NCI-H1092 (cell line): ENCODE measurements around the gene ISL2.
A peak's percentile ranks its signal among the peaks of the same experiment; 100 is the strongest.

Experiments used
- DNase-seq: peaks from one replicate; lab custom pipeline; 2025; lab: John Stamatoyannopoulos, UW

The ISL2 gene

DNA sequence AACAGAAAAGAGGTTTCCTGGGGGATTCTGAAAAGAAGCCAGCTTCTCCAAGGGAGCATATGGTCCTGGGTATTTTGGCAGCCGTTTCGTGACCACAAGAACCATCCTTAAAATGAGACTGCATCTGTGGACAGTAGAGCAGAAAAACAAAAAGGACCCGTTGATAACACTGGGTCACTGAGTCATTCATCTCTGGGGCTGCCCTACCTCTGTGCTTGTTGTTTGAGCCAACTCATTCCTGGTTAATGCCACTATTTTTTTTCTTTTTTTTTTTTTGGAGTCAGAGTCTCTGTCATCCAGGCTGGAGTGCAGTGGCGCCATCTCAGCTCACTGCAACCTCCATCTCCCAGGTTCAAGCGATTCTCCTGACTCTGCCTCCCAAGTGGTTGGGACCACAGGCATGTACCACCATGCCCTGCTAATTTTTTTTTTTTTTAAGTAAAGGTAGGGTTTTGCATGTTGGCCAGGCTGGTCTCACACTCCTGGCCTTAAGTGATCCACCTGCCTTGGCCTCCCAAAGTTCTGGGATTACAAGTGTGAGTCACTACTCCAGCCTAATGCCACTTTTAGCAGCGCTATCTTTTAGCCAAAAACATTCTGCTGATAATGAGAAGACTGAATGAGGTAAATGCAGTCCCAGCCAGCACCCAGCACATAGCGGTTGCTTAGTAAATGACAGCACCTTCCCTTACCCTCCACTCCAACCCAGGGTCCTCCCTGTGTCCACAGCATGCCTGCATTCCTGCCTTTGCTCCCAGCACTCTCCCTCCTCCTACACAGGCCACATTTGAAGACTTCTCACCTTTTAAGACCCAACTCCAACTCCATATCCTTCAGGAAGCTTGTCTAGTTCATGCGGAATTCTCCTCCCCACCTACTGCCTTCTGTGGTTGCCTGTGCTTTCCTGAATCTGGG, 9.1 kb upstream of the ISL2 start:
- DNase-seq, result no peak

DNA sequence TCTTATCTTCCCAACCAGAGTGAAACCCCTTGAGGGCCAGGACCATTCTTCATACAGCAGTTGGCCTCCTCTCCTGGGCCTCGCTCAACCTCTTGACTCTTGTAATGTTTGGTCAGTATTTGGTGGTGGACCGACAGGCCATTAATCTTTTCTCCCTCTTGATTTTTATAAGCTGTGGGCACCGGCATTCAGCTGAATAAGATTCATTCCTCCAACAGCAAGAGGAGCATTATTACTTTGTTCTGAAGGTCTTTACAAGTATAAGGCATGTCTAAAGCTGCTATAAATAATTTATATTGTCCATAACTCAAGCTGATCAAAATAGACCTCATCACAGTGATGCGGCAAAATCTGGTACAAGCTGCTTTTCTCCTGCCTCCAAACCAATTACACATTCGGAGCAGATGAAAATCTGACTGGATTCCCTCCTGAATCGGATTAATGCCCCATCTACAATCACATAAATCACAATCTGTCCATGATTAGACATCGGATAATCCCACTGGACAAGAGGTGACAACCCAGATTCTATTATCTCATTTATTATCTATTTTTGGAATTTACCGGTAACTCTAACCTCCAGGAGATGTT, 8.4 kb upstream of the ISL2 start:
- no peak for DNase-seq

DNA sequence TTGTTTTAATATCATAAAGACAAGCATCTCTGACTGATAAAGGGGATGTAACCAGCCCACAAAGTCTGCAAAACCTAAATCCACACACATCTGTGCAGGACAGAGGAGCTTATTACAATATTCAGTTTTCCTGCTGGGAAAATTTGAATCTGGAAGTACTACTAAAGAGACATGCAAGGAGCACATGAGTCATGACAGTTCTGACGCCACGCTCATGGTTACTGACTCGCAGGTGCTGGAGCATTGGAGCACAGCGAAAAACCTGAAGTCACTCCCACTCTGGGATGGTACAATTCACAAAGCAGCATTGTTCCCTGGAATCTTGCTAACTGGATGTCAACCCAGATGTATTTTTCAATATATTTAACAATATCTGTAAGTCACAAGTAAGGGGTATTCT, 7.6 kb upstream of the ISL2 start:
- no peak for DNase-seq

DNA sequence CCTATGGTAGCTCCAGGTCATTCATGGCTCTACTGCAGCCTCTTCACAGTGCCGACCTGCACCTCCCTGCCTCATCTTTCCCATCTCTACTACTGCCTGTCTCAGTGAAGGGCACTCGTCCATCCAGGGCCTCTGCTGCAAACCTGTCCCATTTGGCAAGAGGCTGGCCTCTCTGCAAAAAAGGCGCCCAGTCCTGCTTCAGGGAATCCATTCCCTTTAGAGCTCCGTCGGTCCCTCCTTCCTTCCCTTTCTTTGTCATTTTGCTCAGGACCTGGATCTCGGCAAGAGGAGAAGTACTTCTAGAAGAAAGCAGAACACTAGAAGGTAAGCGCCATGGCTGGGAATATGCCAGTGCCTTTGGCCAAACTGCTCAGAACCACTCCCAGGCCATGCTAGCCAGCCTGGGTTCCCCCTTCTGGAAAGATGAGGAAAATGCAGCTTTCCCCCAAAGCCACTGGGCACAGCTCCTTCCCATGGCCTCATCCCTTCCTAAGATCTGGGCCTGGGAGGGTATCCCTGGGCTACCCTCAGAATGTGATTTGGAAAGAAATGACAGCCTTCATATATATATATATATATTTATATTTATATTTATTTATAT, 6.4 kb upstream of the ISL2 start:
- peak; percentile 21 for DNase-seq

DNA sequence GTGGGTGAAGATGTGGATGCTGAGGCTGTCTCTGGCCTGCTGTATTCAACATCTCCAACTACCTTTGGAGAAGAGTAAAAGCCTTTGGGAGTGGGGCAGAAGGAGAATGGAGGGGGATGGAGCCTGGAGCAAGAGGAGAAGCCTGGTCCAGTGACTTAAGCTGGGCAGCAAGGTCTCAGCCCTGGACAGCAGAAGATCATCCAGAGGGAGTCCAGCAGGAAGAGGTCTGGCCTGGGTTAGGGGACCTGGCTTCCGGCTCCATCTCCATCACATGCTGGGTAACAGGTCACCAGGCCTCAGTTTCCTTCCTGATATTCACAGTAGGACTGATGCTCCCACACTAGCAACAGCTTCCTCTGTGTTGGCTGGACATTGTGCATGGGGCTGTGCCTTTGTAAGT, 3.8 kb upstream of the ISL2 start:
- DNase-seq, result no peak

DNA sequence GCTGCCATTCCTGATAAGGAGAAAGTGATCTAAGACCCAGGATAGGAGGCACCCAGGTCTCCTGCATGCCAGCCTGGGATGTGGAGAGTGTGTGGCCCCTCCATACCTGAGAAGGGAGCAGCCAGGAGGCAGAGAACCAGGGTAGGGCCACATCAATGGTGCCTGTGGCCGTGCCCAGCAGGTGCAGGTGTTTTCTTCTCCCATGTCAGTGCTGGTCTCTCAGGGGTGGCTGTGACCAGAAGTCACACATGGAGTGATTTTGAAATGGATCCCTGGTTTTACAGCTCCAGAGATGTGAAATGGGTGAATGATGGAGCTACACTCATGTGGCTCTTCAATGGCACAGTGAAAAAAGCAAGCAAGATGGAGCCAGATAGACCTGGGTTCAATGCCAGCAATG, 3.3 kb upstream of the ISL2 start:
- DNase-seq, result no peak

DNA sequence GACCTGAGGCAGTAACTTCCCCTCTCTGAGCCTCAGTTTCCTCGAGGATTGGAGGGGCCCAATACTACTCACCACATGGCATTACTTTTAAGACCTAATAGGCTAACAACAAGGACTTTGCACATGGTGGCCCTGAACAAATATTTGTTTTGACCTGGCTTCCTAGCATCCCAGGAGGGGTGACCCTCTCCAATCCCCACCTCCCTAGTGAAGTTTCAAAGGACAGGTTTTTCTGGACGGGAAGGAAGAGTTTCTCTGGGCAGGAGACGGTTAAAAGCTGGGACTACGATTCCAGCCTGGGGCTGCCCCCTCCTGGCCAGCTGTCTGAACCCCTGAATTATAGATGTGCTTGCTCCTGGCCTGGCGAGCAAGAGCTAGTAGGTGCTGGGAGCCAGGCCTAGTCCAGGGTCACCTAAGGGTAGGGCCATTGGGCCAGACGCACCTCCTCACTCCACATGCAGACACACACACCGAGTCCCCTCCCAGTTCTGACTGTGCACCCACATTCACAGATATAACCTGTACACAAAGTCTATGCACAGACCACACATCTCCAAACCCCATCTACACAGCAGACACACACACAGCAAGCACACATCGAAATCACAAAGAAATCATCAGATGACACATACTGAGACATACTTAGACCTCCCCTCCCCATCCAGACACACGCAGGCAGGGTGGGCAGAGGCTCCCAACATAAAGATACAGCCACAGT, 2.7 kb upstream of the ISL2 start:
- DNase-seq, result no peak

DNA sequence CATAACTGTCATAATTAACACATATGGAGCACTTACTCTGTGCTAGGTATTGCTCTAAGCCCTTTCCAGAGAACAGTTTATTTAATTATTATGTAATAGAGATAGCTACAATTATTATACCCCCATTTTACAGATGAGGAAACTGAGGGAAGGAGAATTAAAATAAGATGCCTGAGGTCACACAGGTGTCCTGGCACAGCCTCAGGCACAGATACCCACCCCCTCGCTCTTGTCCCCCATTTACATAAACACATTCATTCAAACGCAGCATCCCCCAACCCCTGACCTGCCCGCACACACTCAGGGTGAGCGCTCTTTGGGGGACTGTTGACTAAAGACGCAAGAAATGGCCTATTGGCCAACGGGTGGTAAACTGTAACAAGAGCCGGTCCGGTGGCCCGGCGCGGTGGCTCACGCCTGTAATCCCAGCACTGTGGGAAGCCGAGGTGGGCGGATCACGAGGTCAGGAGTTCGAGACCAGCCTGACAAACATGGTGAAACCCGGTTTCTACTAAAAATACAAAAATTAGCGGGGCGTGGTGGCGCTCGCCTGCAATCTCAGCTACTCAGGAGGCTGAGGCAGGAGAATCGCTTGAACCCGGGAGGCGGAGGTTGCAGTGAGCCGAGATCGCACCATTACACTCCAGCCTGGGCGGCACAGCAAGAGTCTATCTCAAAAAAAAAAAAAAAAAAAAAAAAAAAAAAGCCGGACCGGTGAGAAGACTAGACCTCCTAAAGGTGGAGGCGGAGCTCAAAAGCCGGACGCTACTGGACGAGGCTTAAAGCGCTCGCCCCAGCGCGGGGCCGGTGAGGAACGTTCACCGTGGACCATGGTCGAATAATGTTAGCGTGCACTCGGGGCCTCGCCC, 1.9 kb upstream of the ISL2 start:
- DNase-seq, result no peak

DNA sequence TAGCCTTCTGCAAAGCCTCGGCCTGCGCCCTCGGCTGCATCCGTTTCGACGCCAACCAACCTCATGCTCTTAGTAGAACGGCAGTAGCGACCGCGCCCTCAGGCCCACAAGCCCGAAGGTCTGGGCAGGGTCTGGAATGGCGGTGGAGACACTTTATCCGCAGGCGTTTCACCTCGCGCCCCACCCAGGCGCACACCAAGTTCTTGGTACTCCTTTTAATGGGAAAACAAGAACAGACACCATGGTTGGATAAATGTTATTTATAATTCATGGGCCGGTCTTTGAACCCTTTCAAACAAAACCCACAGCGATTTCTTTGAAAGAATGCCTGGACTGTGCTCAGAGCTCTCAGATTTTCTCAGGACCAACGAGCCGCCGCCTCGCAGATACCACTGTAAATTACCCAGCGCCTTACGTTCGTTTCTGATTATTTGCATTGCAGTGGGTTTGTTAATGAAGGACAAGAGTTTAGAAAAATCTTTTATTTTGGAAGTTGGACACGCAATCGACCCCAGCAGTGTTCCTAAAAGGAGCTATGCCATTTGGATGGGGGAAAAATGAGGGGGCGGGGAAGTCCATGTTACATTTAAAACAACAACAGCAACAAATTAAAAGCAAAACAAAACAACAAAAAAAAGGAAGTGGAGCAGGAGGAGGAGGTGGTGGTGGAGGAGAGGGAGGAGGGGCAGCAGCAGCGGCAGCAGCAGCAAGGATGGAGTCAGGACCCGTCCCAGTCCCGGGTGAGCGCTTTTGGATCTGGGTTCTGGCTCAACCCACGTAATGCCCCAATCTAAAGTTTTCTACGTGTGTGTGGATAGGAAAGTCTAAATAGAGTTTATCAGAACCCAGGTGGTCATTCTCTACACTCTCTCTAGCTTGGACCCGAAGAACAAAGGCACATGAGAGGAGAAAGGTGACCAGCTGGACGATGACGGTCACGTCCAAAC, 993 bp upstream of the ISL2 start:
- no peak for DNase-seq

DNA sequence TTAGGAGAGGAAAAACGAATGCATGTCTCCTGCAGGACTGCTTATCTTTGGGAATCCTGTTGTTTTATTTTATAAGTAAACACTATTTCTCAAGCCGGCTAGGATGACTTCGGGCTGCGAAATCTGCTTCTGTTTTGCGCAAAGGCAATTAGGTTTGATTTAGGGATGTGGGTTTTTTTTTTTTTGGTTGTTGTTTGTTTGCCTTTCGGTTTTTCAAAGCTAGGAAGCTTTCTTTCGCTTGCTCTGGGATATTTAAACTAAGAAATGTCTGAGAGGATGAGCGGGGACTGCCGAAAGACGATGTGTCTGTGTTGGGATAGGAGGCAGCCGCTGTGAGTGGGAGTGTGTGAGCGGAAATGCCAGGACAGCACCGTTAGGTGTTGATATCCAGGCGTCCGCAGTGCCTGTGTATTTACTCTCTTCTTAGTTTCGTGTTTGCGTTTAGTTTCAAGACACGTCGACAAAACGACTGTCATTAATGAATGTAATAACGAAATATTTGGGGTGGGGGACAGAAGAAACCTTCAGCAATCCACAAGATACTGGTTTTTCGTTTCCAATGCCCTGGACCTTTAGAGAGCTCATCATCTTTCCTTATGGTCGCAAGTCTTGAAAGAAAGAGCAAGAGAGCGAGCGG, 604 bp downstream of the ISL2 start:
- DNase-seq, result no peak

DNA sequence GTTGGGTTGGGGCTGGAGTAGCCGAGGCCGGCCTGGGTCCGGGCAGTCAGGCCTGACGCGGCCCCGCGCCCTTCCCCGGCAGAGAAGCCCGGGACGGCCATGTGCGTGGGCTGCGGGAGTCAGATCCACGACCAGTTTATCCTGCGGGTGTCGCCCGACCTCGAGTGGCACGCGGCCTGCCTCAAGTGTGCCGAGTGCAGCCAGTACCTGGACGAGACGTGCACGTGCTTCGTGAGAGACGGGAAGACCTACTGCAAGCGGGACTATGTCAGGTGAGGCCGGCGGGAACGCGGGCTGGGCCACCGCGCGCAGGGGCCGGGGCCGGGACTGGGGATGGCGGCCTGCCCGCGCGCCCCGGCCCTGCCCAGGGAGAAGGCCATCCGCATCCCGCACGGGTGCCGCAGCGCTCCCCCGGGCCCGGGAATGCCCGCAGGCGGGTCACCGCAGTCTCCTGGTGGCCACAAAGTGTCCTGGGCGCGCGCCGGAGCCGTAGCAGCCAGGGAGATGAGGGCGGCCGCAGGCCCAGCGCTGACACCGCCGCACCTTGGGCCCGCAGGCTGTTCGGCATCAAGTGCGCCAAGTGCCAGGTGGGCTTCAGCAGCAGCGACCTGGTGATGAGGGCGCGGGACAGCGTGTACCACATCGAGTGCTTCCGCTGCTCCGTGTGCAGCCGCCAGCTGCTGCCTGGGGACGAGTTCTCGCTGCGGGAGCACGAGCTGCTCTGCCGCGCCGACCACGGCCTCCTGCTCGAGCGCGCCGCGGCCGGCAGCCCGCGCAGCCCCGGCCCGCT, 1.3 kb downstream of the ISL2 start:
- no peak for DNase-seq

DNA sequence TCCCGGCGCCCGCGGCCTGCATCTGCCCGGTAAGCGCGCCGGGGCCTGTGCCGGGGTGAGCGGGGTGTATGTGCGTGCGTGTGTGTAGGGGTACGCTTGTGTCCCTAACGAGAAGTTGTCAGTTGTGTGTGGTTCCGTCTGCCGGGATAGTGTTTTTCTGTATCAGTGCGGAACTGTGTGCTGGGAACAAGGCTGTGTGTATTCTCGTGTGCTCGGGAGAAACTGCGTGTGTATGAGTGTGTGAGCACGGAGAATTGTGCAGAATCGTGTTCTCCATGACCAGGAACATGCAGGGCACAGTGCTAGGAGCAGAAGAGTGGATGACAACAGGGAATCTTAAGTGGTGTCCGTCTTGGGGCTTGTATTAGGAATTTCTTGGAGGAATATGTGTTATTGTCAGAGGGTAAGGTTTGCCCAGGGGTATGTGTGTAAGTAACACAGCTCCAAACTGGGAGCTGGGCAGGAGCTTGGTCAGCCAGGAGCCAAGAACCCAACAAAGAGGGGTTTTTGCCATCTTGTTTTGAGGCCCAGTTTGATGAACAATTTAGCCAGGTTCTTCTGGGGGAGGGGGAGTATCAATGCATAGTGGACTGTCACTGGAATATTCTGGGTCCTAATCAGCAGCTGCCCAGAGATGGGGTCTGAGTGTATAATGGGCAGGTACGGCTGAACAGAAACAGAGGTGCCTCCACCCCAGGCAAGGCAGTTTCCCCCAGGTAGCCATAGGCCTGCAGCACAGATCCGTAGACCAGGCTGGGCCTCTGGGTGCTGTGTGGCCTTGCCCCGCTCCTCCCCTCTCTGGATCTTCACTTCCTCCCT, 2.1 kb downstream of the ISL2 start:
- DNase-seq, result no peak

DNA sequence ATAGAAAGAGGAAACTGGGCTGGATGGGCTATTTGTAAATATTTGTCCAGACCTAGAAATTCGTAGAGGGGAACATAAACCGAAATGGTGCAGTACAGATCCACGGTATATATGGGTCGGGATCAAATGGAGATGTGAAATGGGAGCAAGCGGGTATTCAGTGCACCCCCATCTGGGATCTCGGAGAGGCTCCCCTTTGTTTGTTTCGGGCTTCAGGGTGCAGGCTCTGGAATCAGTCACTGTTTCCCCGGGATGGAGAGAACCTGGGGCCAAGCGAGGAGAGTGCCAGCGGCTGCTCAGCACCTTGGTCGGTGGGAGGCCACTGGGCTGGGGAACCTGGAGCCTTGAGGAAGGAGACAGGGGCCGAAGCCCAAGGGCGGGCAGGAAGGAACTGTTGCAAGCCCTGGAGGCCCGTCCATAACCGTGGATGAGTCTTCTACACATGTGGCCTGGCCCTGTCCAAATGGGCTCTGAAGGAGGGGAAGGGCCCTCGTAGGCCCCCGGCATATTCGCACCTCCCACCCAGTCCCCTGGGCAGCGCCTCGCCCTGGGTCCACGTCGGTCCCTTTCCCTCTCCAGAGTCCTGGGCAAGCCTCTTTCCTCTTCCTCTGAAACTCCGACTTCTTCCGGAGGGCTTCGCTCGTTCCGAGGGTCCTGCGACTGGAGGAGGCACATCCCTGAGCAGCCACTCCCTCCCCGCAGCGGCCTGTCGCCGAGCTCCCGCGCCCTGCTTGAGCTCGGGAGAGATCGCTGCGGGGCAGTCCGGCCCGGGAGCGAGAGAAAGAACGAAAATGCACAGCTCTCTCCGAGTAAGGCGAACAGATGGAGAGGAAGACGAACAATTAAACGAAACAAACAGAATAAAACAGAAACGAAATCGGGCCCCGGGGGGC, 3.0 kb downstream of the ISL2 start:
- no peak for DNase-seq

DNA sequence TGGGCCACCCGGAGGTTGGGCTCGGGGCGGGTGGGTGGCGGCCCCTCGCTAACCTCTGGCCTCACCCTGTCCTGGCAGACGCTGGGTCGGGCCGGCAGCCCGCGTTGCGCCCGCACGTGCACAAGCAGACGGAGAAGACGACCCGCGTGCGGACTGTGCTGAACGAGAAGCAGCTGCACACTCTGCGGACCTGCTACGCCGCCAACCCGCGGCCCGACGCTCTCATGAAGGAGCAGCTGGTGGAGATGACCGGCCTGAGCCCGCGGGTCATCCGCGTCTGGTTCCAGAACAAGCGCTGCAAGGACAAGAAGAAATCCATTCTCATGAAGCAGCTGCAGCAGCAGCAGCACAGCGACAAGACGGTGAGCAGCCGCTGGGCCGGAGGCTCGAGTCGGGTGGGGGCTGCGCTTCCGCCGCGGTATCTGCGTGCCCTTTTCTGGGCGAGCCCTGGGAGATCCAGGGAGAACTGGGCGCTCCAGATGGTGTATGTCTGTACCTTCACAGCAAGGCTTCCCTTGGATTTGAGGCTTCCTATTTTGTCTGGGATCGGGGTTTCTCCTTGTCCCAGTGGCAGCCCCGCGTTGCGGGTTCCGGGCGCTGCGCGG, 3.7 kb downstream of the ISL2 start:
- DNase-seq, result peak; percentile 7

DNA sequence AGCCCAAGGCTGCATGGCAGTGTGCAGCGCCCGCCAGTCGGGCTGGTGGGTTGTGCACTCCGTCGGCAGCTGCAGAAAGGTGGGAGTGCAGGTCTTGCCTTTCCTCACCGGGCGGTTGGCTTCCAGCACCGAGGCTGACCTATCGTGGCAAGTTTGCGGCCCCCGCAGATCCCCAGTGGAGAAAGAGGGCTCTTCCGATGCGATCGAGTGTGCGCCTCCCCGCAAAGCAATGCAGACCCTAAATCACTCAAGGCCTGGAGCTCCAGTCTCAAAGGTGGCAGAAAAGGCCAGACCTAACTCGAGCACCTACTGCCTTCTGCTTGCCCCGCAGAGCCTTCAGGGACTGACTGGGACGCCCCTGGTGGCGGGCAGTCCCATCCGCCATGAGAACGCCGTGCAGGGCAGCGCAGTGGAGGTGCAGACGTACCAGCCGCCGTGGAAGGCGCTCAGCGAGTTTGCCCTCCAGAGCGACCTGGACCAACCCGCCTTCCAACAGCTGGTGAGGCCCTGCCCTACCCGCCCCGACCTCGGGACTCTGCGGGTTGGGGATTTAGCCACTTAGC, 4.3 kb downstream of the ISL2 start:
- peak; percentile 43 for DNase-seq

DNA sequence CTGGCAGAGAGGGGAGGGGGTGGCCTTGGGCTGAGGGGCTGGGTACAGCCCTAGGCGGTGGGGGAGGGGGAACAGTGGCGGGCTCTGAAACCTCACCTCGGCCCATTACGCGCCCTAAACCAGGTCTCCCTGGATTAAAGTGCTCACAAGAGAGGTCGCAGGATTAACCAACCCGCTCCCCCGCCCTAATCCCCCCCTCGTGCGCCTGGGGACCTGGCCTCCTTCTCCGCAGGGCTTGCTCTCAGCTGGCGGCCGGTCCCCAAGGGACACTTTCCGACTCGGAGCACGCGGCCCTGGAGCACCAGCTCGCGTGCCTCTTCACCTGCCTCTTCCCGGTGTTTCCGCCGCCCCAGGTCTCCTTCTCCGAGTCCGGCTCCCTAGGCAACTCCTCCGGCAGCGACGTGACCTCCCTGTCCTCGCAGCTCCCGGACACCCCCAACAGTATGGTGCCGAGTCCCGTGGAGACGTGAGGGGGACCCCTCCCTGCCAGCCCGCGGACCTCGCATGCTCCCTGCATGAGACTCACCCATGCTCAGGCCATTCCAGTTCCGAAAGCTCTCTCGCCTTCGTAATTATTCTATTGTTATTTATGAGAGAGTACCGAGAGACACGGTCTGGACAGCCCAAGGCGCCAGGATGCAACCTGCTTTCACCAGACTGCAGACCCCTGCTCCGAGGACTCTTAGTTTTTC, 4.9 kb downstream of the ISL2 start:
- peak; percentile 46 for DNase-seq
